Tibial nerve (tissue), 4 donors: Measurements from ENCODE around the gene RBM28. TPM values are rescaled to one million over a fixed set of nuclear protein-coding genes. Genes with fewer than 3 reads are reported as not detected.
"Not testable (repeated sequence)": the region's sequence is repeated elsewhere in the genome, so short reads cannot be mapped to it uniquely, and the experiment has no call there.

ENCODE experiments used
- DNase-seq, 2 donors: peaks; one replicate each; pipeline ENCODE4 v3.0.0-alpha.2; 2019; ENCODE audit warnings: low spot score in 2 of 2
- H3K27ac ChIP-seq, 4 donors: fragments of 200-600 bp; sonication (generic) in 3 of 4; one replicate each; pipeline ENCODE4 v1.5.1; 2017 to 2019; ENCODE audit warnings: mild to moderate bottlenecking in 1 of 4
- H3K27me3 ChIP-seq, 2 donors: fragments of 200-600 bp; sonication (generic) in 1 of 2; one replicate each; pipeline versions ENCODE4 v1.5.1 to v1.6.0; 2017 to 2019
- H3K36me3 ChIP-seq, 3 donors: fragments of 200-600 bp; sonication (generic); one replicate each; pipeline ENCODE4 v1.5.1; 2018 to 2019
- H3K4me1 ChIP-seq, 4 donors: fragments of 200-600 bp; sonication (generic) in 3 of 4; one replicate each; pipeline ENCODE4 v1.5.1; 2017 to 2019
- H3K4me3 ChIP-seq, 4 donors: fragments of 200-600 bp; sonication (generic) in 3 of 4; one replicate each; pipeline ENCODE4 v1.5.1; 2017 to 2019; ENCODE audit warnings: mild to moderate bottlenecking in 1 of 4, moderate library complexity in 1 of 4
- H3K9me3 ChIP-seq, 4 donors: fragments of 200-600 bp; sonication (generic) in 3 of 4; one replicate each; pipeline ENCODE4 v1.5.1; 2017 to 2019
- CTCF ChIP-seq, 5 experiments: fragments of 200-600 bp in 3 of 5; fragments of 450-650 bp in 2 of 5; sonication (generic) in 3 of 5; IDR thresholded peaks; one replicate each; pipeline ENCODE4 v1.5.1; 2016 to 2019; ENCODE audit warnings: antibody characterized with exemption in 5 of 5, mild to moderate bottlenecking in 3 of 5, moderate library complexity in 2 of 5
- EP300 ChIP-seq, 2 donors: sonication (generic); formaldehyde crosslinking; IDR thresholded peaks; one replicate each; pipeline ENCODE4 v1.6.1; 2017; ENCODE audit warnings: antibody characterized with exemption in 2 of 2, mild to moderate bottlenecking in 1 of 2
- POLR2A ChIP-seq, 2 donors: fragments of 450-650 bp; IDR thresholded peaks; one replicate each; pipeline ENCODE4 v1.6.1; 2017; ENCODE audit warnings: antibody characterized with exemption in 2 of 2, mild to moderate bottlenecking in 2 of 2, moderate library complexity in 2 of 2
- WGBS, 2 donors: methylation state at CpG; one replicate each; pipeline ENCODE4 v1.1.5; 2018; 5-methylcytosine and 5-hydroxymethylcytosine counted together
- total RNA-seq, 4 donors: library from RNA; depleted of rRNA; stranded (reverse); fragments of >200 nt; gene quantifications; one replicate each; pipeline ENCODE4 v1.1.0, GENCODE V29; 2016

RBM28 gene
- total RNA-seq, 4 donors from 2014 or later: 25.1 to 89.4 (median 51.0) TPM

GRCh38 chr7:128303133-128303532 is 40.6 kb downstream of the RBM28 start:
- no peak overlapping the region for H3K27ac ChIP-seq
- H3K27me3 ChIP-seq: no peaks in the 10 kb centered on the region
- no peak overlapping the region for H3K4me3 ChIP-seq
- TF ChIP-seq CTCF (IDR thresholded peaks at IDR 0.05) (no peak), EP300 (IDR thresholded peaks at IDR 0.05) (no peak), POLR2A (IDR thresholded peaks at IDR 0.05) (no peak)
- no peak for DNase-seq
- peaks cover 0 to 77% (median 0%) of the 10 kb centered on the region in 3 donors for H3K36me3 ChIP-seq
- H3K9me3 ChIP-seq: no peaks in the 10 kb centered on the region
- 90 to 96% methylated on average over 2 of the region's 2 CpGs for WGBS, 2 donors
- H3K4me1 ChIP-seq: peaks cover 0 to 15% (median 0%) of the 10 kb centered on the region in 4 donors

GRCh38 chr7:128302139-128302538 is 41.6 kb downstream of the RBM28 start:
- Histone ChIP-seq H3K27me3 (no peaks in the 10 kb centered on the region), H3K36me3 (peaks cover 0 to 67% (median 0%) of the 10 kb centered on the region in 3 donors), H3K4me3 (no peak overlapping the region), H3K9me3 (no peaks in the 10 kb centered on the region), H3K4me1 (peaks cover 0 to 15% (median 0%) of the 10 kb centered on the region in 4 donors), H3K27ac (no peak overlapping the region)
- 53 to 55% methylated on average over 10 of the region's 10 CpGs for WGBS, 2 donors
- no peak for DNase-seq
- TF ChIP-seq POLR2A (IDR thresholded peaks at IDR 0.05): no peak

GRCh38 chr7:128299109-128299607 is 44.5 kb downstream of the RBM28 start:
- H3K36me3 ChIP-seq: peaks cover 0 to 38% (median 0%) of the 10 kb centered on the region in 3 donors
- no peak for TF ChIP-seq EP300 (IDR thresholded peaks at IDR 0.05)
- 36 to 47% methylated on average over 7 of the region's 7 CpGs for WGBS, 2 donors

GRCh38 chr7:128298004-128298403 is 45.7 kb downstream of the RBM28 start:
- Histone ChIP-seq H3K4me1 (peaks cover 0 to 15% (median 0%) of the 10 kb centered on the region in 4 donors), H3K36me3 (peaks cover 0 to 28% (median 0%) of the 10 kb centered on the region in 3 donors)
- WGBS, 2 donors: 87 to 90% methylated on average over 7 of the region's 7 CpGs
- H3K9me3 ChIP-seq, DNase-seq, H3K27ac ChIP-seq, H3K27me3 ChIP-seq, H3K4me3 ChIP-seq: not testable (repeated sequence)

More at GRCh38 chr7:128299109-128299607, 44.5 kb downstream of the RBM28 start:
- Histone ChIP-seq H3K4me1 (peaks cover 0 to 15% (median 0%) of the 10 kb centered on the region in 4 donors), H3K27ac (no peak overlapping the region), H3K4me3 (no peak overlapping the region), H3K9me3 (no peaks in the 10 kb centered on the region), H3K27me3 (no peaks in the 10 kb centered on the region)
- no peak for DNase-seq

- no peaks in the 10 kb centered on the region for H3K4me1 ChIP-seq
- peaks cover 0 to 17% (median 0%) of the 10 kb centered on the region in 4 donors for H3K9me3 ChIP-seq
- H3K36me3 ChIP-seq: peaks cover 0 to 71% (median 0%) of the 10 kb centered on the region in 3 donors
- H3K4me3 ChIP-seq: no peak overlapping the region
- H3K27ac ChIP-seq: no peak overlapping the region
- TF ChIP-seq EP300 (IDR thresholded peaks at IDR 0.05) (no peak), CTCF (IDR thresholded peaks at IDR 0.05) (no peak), POLR2A (IDR thresholded peaks at IDR 0.05) (no peak)
- DNase-seq: no peak
- H3K27me3 ChIP-seq: no peaks in the 10 kb centered on the region
- 75 to 79% methylated on average over 4 of the region's 4 CpGs for WGBS, 2 donors
These were observed 56.2 kb downstream of the RBM28 start for GRCh38 chr7:128287556-128287955.

- WGBS, 2 donors: 87 to 90% methylated on average over 7 of the region's 7 CpGs
- TF ChIP-seq POLR2A (IDR thresholded peaks at IDR 0.05) (no peak), EP300 (IDR thresholded peaks at IDR 0.05) (no peak), CTCF (IDR thresholded peaks at IDR 0.05) (no peak)
- H3K4me3 ChIP-seq: no peak overlapping the region
- peaks cover 0 to 72% (median 0%) of the 10 kb centered on the region in 3 donors for H3K36me3 ChIP-seq
- H3K27me3 ChIP-seq: no peaks in the 10 kb centered on the region
- H3K9me3 ChIP-seq: peaks cover 0 to 25% (median 2%) of the 10 kb centered on the region in 4 donors
- DNase-seq: no peak
- no peaks in the 10 kb centered on the region for H3K4me1 ChIP-seq
- H3K27ac ChIP-seq: no peak overlapping the region
These were observed 59.6 kb downstream of the RBM28 start for GRCh38 chr7:128284102-128284501.
